ENCODE results near the gene TBC1D9B.
A peak's percentile ranks its signal among the peaks of the same experiment; 100 is the strongest.

Gene TBC1D9B

GRCh38 chr5:179907556-179908324 is at the start of gene TBC1D9B:
Gene TBC1D9B (minus strand): TSS chr5:179907897. CDS start chr5:179907821, 76 bp downstream.
- peak; percentile 23 to 56 (median 52) for DNase-seq (ENCODE audit: low read depth in 4 of 4, low spot score in 1 of 4)

GRCh38 chr5:179955630-179956029 is 47.9 kb upstream of the TBC1D9B start:
- no peak for DNase-seq (ENCODE audit: low read depth in 4 of 4, low spot score in 1 of 4)

GRCh38 chr5:179955062-179955461 is 47.4 kb upstream of the TBC1D9B start:
- DNase-seq (ENCODE audit: low read depth in 4 of 4, low spot score in 1 of 4), result no peak

GRCh38 chr5:179954434-179954833 is 46.7 kb upstream of the TBC1D9B start:
- no peak for DNase-seq (ENCODE audit: low read depth in 4 of 4, low spot score in 1 of 4)

- DNase-seq (ENCODE audit: low read depth in 4 of 4, low spot score in 1 of 4), result no peak
These were observed 46.3 kb upstream of the TBC1D9B start for GRCh38 chr5:179953987-179954386.

GRCh38 chr5:179936976-179937681 is 29.4 kb upstream of the TBC1D9B start:
- no peak for DNase-seq (ENCODE audit: low read depth in 4 of 4, low spot score in 1 of 4)

- no peak for DNase-seq (ENCODE audit: low read depth in 4 of 4, low spot score in 1 of 4)
These were observed 23.2 kb upstream of the TBC1D9B start for GRCh38 chr5:179930788-179931473.

GRCh38 chr5:179927824-179928223 is 20.1 kb upstream of the TBC1D9B start:
- DNase-seq (ENCODE audit: low read depth in 4 of 4, low spot score in 1 of 4), result no peak

- DNase-seq (ENCODE audit: low read depth in 4 of 4, low spot score in 1 of 4), result no peak
These were observed 19.0 kb upstream of the TBC1D9B start for GRCh38 chr5:179926657-179927056.

- no peak for DNase-seq (ENCODE audit: low read depth in 4 of 4, low spot score in 1 of 4)
These were observed 15.7 kb upstream of the TBC1D9B start for GRCh38 chr5:179923436-179923835.

GRCh38 chr5:179920175-179920574 is 12.5 kb upstream of the TBC1D9B start:
- no peak for DNase-seq (ENCODE audit: low read depth in 4 of 4, low spot score in 1 of 4)

- DNase-seq (ENCODE audit: low read depth in 4 of 4, low spot score in 1 of 4), result no peak
These were observed 11.9 kb upstream of the TBC1D9B start for GRCh38 chr5:179919487-179920060.

GRCh38 chr5:179918742-179919486 is 11.2 kb upstream of the TBC1D9B start:
- no peak for DNase-seq (ENCODE audit: low read depth in 4 of 4, low spot score in 1 of 4)

GRCh38 chr5:179916523-179916922 is 8.8 kb upstream of the TBC1D9B start:
- DNase-seq (ENCODE audit: low read depth in 4 of 4, low spot score in 1 of 4), result no peak

GRCh38 chr5:179915406-179915935 is 7.8 kb upstream of the TBC1D9B start:
- DNase-seq (ENCODE audit: low read depth in 4 of 4, low spot score in 1 of 4), result no peak

GRCh38 chr5:179914032-179914755 is 6.5 kb upstream of the TBC1D9B start:
- DNase-seq (ENCODE audit: low read depth in 4 of 4, low spot score in 1 of 4), result no peak

- DNase-seq (ENCODE audit: low read depth in 4 of 4, low spot score in 1 of 4), result no peak
These were observed 5.8 kb upstream of the TBC1D9B start for GRCh38 chr5:179913461-179913860.

- DNase-seq (ENCODE audit: low read depth in 4 of 4, low spot score in 1 of 4), result no peak
These were observed 5.3 kb upstream of the TBC1D9B start for GRCh38 chr5:179912951-179913350.

- DNase-seq (ENCODE audit: low read depth in 4 of 4, low spot score in 1 of 4), result no peak
These were observed 4.7 kb upstream of the TBC1D9B start for GRCh38 chr5:179912386-179912785.

GRCh38 chr5:179909224-179909623 is 1.5 kb upstream of the TBC1D9B start:
- DNase-seq (ENCODE audit: low read depth in 4 of 4, low spot score in 1 of 4), result no peak
